OCI-M2 (cell line): Measurements from ENCODE around the gene ZNF469.

ENCODE experiments used
- DNase-seq: peaks from one replicate; lab custom pipeline; 2025; ENCODE audit not compliant: unreplicated experiment; lab: John Stamatoyannopoulos, UW

ZNF469 gene

GRCh38 chr16:88347656-88348376 lies 34.9 kb upstream of the ZNF469 start:
- no peak for DNase-seq

- no peak for DNase-seq
Measured at GRCh38 chr16:88348377-88349152, 34.2 kb upstream of the ZNF469 start.

GRCh38 chr16:88349153-88349902 lies 33.4 kb upstream of the ZNF469 start:
- no peak for DNase-seq

GRCh38 chr16:88349903-88350900 lies 32.6 kb upstream of the ZNF469 start:
- no peak for DNase-seq

- DNase-seq: no peak
Measured at GRCh38 chr16:88350922-88351321, 31.8 kb upstream of the ZNF469 start.

- DNase-seq: no peak
Measured at GRCh38 chr16:88351491-88352101, 31.2 kb upstream of the ZNF469 start.

- no peak for DNase-seq
Measured at GRCh38 chr16:88352261-88353200, 30.2 kb upstream of the ZNF469 start.

- no peak for DNase-seq
Measured at GRCh38 chr16:88353232-88353631, 29.5 kb upstream of the ZNF469 start.

- no peak for DNase-seq
Measured at GRCh38 chr16:88353691-88354090, 29.1 kb upstream of the ZNF469 start.

- DNase-seq: no peak
Measured at GRCh38 chr16:88354229-88355092, 28.3 kb upstream of the ZNF469 start.

- no peak for DNase-seq
Measured at GRCh38 chr16:88355093-88355388, 27.7 kb upstream of the ZNF469 start.

- DNase-seq: no peak
Measured at GRCh38 chr16:88355389-88356123, 27.2 kb upstream of the ZNF469 start.

GRCh38 chr16:88356124-88356726 lies 26.5 kb upstream of the ZNF469 start:
- no peak for DNase-seq

GRCh38 chr16:88356727-88357199 lies 26.0 kb upstream of the ZNF469 start:
- no peak for DNase-seq

- DNase-seq: no peak
Measured at GRCh38 chr16:88357317-88358022, 25.3 kb upstream of the ZNF469 start.

GRCh38 chr16:88358023-88358420 lies 24.7 kb upstream of the ZNF469 start:
- no peak for DNase-seq
